Measurements from ENCODE around the gene COL18A1.

Gene COL18A1

GRCh38 chr21:45509566-45510465 is 104.9 kb downstream of the COL18A1 start:
- DNase-seq: no peak

- DNase-seq: no peak
Measured at GRCh38 chr21:45510466-45510955, 105.5 kb downstream of the COL18A1 start.

DNA sequence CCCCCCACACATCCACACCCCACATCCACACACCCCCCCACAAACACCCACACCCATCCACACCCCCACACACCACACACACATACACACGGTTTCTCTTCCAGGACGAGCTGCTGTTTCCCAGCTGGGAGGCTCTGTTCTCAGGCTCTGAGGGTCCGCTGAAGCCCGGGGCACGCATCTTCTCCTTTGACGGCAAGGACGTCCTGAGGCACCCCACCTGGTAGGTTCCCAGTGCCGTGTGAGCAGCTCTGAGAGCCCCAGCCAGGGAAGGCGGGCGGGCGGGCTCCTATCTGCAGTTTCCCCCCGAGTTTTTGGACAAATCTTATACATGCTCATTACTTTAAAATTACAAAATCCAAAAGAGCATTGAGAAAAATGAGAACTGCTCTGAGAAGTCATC is 106.0 kb downstream of the COL18A1 start:
- DNase-seq: no peak

DNA sequence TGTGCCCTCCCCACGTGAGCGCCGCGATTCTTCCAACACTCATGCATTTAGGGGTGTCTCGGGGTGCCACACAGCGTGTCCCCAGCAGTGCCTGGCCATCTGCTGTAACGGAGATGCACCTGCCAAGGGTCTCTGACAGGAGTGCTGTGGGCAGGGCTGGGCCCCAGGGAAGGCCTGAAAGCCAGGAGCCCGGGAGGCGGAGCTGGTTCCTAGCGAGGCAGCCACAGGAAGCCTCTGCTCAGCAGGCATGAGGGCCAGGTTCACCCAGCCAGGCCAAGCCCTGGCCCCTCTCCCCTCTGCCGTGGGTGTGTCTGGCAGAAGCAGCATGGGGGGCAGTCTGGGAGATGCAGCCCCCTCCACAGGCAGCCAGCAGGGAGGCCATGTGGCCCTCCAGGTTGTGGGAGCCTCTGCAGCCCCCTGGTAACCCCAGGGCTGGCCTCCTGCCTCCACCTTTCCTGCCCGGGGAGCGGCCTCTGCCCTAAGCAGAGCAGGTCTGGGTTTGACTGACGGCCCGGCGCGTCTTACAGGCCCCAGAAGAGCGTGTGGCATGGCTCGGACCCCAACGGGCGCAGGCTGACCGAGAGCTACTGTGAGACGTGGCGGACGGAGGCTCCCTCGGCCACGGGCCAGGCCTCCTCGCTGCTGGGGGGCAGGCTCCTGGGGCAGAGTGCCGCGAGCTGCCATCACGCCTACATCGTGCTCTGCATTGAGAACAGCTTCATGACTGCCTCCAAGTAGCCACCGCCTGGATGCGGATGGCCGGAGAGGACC is 106.9 kb downstream of the COL18A1 start:
- no peak for DNase-seq

DNA sequence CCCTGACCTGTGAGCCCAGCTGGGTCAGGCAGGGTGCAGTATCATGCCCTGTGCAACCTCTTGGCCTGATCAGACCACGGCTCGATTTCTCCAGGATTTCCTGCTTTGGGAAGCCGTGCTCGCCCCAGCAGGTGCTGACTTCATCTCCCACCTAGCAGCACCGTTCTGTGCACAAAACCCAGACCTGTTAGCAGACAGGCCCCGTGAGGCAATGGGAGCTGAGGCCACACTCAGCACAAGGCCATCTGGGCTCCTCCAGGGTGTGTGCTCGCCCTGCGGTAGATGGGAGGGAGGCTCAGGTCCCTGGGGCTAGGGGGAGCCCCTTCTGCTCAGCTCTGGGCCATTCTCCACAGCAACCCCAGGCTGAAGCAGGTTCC is 107.6 kb downstream of the COL18A1 start:
- no peak for DNase-seq

DNA sequence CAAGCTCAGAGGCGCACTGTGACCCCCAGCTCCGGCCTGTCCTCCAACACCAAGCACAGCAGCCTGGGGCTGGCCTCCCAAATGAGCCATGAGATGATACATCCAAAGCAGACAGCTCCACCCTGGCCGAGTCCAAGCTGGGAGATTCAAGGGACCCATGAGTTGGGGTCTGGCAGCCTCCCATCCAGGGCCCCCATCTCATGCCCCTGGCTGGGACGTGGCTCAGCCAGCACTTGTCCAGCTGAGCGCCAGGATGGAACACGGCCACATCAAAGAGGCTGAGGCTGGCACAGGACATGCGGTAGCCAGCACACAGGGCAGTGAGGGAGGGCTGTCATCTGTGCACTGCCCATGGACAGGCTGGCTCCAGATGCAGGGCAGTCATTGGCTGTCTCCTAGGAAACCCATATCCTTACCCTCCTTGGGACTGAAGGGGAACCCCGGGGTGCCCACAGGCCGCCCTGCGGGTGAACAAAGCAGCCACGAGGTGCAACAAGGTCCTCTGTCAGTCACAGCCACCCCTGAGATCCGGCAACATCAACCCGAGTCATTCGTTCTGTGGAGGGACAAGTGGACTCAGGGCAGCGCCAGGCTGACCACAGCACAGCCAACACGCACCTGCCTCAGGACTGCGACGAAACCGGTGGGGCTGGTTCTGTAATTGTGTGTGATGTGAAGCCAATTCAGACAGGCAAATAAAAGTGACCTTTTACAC is 108.2 kb downstream of the COL18A1 start:
- DNase-seq: no peak

DNA sequence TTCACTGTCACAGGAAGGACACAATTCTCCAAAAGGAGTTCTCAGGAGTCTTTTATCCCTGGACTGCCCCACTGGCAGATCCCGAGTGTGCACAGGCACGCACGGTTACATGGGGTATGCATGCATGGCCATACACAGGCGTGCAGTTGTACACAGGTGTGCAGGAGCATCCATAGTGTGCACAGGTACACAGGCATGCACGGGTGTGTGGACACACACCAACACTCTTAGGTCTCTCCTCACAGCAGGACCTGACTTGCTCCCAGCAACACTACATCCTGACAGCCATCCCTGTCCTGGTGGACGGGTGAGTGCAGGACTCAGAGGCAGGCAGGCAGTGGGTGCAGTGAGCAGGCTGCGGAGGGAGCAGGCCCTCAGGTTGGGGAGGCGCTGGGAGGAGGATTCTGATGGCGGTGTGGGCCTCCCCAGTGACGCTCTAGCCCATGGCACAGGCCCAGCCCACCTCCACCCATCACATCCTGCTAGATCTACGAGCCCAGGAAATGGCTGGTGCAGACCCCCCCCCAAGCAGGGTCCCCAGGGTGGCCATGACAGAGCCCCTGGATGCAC is 108.9 kb downstream of the COL18A1 start:
- DNase-seq: no peak

GRCh38 chr21:45514311-45515021 is 109.5 kb downstream of the COL18A1 start:
- DNase-seq: no peak

- no peak for DNase-seq
Measured at GRCh38 chr21:45515241-45516061, 110.5 kb downstream of the COL18A1 start.

DNA sequence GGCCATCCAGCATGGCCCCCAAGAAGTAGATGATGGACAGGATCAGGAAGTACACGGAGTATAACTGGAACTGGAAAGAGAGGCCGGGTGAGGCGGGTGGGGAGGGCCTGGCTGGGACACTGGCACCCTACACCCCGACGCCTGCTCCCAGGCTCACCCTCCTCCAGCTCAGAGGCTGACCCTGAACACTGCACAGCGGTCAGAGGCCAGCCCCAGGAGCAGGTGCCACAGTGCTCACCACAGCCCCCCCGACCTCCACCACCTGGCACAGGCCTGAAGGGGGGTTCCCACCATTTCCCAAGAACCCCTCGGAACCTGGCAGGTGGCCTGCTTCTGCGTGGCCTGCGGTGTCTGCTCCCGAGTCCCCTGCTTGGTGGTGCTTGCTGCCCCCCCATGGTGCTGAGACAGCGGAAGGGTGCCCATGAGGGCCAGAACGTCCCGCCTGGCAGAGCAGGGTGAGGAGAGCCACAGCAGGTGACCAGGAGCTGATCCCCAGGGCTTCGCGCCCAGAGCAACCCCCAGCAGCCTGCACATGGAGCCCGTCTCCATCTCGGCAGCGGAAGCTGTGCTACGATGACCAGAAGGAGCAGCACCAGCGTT is 111.2 kb downstream of the COL18A1 start:
- no peak for DNase-seq

DNA sequence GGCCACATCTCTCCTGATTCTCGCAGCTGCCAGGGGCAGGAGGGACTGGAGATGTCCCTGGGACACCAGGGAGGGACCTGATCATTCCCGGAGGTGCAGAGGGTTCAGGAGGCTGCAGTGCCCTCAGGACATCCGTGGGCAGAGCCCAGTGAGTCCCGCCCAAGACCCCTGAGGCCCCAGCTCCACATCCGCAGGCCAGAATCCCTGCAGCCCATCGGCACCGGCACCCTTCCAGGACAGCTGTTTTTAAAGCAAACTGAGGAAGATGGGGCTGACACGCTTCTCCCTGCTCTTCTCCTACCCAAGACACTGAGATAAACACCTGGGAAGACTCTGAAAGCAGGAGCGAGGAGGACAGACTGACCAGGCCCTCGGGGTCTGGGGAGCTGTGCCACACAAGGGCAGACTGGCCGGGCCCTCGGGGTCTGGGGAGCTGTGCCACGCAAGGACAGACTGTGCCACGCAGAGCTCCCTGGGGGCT is 111.7 kb downstream of the COL18A1 start:
- no peak for DNase-seq

DNA sequence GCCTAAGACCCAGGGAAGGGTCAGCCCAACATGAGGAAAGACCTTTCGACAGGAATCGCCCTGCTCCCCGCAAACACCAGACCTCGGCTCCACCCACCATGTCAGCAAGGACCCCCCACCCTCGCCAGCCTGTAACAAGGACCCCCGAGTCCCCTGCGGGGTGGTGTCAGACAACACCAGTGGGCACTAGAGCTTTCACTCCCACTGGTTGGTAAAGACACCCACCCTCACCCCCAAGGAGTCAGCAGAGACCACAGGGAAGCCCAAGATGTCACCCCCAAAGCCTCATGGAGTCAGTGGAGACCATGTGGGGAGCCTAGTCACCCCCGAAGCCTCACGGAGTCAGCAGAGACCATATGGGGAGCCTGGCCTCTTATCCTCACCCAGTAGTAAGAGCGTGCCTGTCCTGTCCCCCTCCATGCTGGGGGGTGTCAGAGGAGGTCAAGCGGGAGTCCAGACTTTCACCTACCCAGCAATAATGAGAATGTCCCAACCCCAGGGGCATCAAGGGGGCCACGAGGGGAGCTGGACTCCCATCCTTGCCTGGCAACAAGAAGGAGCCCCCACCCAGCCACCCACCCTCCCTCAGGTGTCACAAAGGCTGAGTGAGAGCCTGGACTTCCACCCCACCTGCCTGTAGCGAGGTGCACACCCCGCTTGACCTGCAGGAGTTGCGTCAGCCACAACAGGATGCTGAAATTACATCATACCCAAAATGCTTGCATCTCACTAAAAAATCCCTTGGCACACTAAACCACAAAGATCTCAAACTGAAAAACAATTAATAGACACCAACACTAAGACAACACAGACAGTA is 112.5 kb downstream of the COL18A1 start:
- peak in 1 of 3 donors; percentile 28 for DNase-seq

DNA sequence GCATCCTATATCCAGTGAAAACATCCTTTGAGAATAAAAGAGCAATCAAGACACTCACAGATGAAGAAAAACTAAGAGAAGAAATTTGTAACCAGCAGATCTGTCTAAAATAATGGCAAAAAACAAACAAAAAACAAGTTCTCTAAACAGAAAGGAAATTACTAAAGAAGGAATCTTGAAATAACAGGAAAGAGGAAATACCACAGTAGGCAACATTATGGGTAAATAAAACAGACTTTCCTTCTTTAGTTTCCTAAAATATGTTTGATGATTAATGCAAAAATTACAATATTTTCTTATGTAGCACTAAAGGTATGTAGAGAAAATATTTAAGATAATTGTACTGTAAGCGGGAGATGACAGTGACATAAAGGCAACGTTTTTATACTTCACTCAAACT is 113.8 kb downstream of the COL18A1 start:
- peak in 2 of 3 donors; percentile 37 to 55 for DNase-seq

- no peak for DNase-seq
Measured at GRCh38 chr21:45519182-45519581, 114.2 kb downstream of the COL18A1 start.

DNA sequence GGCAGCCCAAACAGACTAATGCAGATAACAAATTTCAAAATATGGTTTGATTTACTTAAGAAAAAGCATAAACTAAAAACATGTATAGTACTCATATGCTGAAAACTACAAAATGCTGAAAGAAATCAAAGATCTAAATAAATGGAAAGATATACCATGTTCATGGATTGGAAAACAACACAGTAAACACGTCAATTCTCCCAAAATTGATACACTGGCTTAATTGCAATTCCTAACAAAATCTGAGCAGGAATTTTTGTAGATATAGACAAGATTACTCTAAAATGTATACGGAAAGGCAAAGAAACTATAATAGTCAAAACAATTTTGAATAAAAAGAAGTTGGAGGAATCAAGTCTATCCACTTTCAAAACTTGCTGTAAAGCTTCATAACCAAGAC is 116.3 kb downstream of the COL18A1 start:
- no peak for DNase-seq

- no peak for DNase-seq
Measured at GRCh38 chr21:45522381-45522780, 117.4 kb downstream of the COL18A1 start.

- DNase-seq: no peak
Measured at GRCh38 chr21:45522986-45523385, 118.0 kb downstream of the COL18A1 start.

- DNase-seq: no peak
Measured at GRCh38 chr21:45523411-45524101, 118.6 kb downstream of the COL18A1 start.

- DNase-seq: no peak
Measured at GRCh38 chr21:45524756-45525152, 119.8 kb downstream of the COL18A1 start.

All from suppressor macrophage treated with lipopolysaccharide for 1 hour (primary cell).